SU-DHL-6 (cell line): ENCODE data around the gene MYB.

Experiments used
- EZH2phosphoT487 ChIP-seq: fragments of 200-600 bp; sonication (generic), shearing (Covaris generic); conservative IDR thresholded peaks from 2 replicates; pipeline ENCODE4 v1.6.1; 2018; ENCODE audit warnings: mild to moderate bottlenecking, antibody characterized with exemption, low read length, moderate library complexity, mixed read lengths
- TF ChIP-seq, protein P1 (sequence below): fragments of 200-600 bp; sonication (generic); IDR thresholded peaks from one replicate; pipeline ENCODE4 v1.5.1; 2017; ENCODE audit warnings: antibody characterized with exemption, mild to moderate bottlenecking, low read length, moderate library complexity; ENCODE audit not compliant: insufficient read depth, poor library complexity, severe bottlenecking

DNA sequence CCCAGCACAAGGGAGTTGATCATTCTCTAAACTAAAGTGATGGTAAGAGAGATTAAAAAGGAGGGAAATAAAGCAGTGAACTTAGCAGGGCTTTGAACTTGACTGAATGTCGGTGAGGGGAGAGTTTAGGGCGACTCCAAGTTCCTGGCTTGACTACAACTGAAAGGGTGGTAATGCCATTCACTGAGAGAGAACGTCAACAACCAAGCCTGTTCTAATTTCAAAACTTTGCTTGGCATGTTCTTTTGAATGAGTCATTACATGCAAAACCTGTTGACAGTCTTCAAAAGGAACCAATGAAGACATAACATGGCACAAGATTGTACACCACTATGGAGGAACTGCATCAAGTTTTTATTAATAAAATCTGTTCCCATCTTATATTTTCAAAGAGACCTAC is 10.3 kb upstream of the MYB start:
- TF ChIP-seq, protein P1, sequence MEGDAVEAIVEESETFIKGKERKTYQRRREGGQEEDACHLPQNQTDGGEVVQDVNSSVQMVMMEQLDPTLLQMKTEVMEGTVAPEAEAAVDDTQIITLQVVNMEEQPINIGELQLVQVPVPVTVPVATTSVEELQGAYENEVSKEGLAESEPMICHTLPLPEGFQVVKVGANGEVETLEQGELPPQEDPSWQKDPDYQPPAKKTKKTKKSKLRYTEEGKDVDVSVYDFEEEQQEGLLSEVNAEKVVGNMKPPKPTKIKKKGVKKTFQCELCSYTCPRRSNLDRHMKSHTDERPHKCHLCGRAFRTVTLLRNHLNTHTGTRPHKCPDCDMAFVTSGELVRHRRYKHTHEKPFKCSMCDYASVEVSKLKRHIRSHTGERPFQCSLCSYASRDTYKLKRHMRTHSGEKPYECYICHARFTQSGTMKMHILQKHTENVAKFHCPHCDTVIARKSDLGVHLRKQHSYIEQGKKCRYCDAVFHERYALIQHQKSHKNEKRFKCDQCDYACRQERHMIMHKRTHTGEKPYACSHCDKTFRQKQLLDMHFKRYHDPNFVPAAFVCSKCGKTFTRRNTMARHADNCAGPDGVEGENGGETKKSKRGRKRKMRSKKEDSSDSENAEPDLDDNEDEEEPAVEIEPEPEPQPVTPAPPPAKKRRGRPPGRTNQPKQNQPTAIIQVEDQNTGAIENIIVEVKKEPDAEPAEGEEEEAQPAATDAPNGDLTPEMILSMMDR = no peak
- no peak for TF ChIP-seq EZH2phosphoT487
